SK-N-DZ (cell line): ENCODE measurements around the gene GFM1. TPM values are rescaled to one million over a fixed set of nuclear protein-coding genes. Genes with fewer than 3 reads are reported as not detected.

Experiments
- DNase-seq: peaks from one replicate; pipeline ENCODE4 v3.0.0-alpha.2; 2015; ENCODE audit warnings: low spot score
- polyA plus RNA-seq, 2 experiments: library from polyadenylated mRNA; depleted of rRNA; stranded (reverse); fragments of >200 nt; gene quantifications; 2 replicates each; pipeline ENCODE4 v1.2.3, GENCODE V29; 2014

Gene GFM1
- 34.7 and 56.0 TPM in 2 replicates for polyA plus RNA-seq (2014; cell fraction: cytosol; rRNA removed)
- 64.4 and 85.0 TPM in 2 replicates for polyA plus RNA-seq (2014; cell fraction: nucleus; rRNA removed)

DNA sequence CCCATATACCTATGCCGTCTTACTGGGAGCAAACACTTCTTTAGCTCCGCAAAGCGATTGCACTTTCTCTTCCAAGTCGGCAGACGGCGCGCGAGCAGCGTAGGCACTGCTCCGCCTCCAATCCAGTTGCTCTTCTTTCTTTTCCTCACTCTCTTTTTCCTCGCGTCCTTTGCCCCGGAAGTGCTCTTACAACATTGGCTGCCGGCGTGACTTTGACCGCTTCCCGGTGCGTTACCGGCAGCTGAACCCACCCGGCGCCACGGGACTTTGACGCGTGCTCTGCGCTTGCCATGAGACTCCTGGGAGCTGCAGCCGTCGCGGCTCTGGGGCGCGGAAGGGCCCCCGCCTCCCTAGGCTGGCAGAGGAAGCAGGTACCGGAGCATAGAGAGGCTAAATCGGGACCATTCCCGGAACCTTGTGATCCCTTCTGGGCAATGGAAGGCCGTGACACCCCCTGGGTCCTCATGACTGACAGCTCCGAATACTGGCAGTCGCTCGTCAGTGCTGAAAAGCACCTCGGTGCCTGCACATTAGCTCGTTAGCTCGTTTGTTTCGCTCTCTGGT lies at the start of gene GFM1:
GFM1 (plus strand) TSS at position 183 of the 564 bp plus-strand sequence; CDS start at position 291, 108 bp downstream.
- peak; percentile 99 for DNase-seq

DNA sequence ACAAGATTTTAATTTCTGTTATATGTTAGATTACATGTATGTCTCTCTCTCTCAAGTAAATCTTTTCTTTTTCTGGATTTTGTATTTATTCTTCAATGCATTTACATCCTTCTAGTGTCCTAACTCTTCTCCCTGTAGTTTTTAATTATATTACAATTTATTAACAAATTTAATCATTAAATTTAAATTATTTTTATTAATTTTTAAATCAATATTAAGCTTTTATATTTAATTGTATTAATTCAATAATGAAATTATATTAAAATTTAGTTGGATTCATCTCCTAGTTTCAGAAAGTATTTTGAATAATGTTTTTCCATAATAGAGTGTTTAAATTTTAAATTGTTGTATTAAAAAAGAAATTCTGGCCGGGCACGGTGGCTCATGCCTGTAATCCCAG lies 43.5 kb upstream of the GFM1 start:
- DNase-seq: no peak

DNA sequence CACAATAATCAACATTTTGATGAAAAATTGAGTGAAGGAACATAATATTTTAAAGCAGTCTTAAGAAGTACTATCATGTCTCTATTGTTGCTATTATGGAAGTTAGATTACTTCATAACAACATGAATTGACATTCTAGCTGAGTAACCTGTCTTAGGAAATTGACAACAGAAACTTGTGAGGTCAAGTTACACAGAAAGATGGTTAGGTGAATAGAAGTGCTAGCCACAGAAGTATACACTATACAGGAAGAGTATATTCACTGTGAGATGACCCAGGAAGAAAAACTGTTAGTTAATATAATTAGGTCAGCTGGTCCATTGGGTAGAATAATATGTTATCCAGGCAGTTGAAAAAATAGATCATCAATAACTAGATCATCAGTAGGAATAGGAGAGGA lies 42.1 kb upstream of the GFM1 start:
- no peak for DNase-seq

DNA sequence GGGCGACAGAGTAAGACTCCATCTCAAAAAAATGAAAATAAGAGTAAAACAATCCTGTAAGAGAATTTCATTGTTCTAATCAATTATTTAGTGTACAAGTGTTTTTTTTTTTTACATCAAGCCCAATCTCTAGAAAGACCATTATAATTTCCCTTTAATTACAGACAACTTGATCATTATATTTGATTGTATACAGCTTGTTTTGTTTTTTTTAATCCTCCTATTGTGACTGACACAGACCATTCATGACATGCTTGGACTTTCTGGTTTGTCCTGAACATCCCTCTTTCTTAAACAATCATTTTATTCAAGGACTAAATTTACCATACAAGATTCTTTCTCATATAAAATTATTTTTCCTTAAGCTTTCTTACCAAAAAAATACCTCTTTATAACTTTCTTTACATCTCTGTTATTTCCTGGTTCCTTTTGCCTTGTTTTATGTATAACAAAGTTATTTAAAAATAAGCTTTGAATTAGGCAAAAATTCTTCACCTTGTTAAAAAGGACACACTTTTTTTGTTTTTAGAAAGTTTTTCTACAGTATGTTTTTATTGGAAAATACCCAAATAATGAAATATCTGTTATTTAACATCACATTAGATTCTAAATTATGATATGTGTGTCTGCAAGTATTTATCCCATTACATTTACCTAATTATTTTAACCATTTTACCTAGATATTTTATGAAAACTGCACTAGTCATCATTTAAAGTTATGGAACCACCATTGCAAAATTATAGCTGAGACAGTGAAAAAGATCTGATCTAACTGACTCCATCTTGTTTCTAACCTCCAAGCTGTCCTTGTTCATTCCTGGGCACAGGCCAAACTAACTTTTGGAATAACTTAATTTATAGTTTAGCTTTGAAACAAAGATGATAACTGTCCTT lies 26.1 kb upstream of the GFM1 start:
- no peak for DNase-seq

DNA sequence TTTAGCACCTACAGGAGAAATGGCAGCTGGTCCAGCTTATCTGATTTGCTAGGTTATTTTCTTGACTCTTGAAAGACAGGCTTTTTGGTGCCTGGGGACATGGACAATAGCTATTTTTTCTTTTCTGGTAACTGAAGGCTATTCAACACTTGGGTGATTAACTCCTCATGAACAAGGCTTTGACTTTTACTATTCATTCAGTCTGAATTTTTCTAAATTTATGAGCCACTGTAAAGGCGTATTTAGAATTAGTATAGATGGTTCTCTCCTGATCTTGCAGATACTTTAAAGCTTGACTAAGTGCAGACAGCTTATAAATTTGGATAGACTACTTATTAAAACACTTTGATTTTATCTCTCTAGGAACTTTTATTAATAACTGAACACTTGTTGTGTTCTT lies 18.4 kb upstream of the GFM1 start:
- no peak for DNase-seq

DNA sequence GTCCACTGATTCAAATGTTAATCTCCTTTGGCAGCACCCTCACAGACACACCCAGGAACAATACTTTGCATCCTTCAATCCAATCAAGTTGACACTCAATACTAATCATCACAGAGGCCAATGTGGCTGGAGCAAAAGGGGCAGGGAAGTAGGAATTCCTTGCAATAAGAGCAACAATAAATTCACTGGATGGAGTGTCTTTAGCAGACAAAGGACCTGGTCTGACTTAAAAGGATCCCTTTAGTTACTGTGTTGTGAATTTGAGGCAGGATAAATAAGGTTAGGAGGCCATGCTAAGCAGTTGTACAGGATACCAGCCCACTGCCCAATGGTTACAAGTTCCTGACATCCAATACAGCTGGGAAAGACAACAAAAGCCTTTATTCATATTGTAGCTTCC lies 12.3 kb upstream of the GFM1 start:
- no peak for DNase-seq

DNA sequence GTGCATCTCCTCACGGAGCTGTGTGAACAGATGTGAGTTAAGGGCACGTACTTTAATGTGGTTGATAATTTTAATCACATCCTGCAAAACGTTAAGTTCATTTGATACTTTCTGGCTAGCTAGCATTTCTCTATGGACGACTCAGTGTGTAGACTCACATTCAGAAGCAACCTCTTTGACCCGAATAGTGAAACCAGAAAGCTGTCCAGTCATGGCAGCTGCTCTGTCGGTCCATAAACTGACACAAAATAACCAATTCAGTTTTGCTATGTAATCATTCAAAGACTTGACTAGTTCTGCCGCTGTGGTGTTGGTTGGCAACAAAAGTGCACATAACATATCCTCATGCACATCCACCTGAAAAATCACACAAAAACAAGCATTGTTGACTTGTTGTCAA lies 3.7 kb upstream of the GFM1 start:
- DNase-seq: no peak

DNA sequence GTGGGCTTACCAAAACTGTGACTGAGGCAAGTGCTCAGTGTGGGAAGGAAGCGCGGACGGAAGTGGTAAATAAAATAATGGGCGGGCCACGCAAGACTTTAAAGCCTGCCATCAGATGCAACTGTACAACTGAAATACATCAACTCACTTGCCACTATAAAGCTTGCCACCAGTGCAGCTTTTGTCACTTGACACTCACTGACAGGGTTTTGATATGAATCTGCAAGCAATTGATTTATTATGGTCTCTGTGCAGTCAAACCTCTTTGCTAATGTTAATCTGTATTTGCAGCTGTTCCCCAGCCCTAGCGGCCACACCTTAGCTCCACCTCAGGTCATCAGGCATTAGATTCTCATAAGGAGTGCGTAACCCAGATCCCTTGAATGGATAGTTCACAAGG lies 2.3 kb upstream of the GFM1 start:
- DNase-seq: peak; percentile 22

DNA sequence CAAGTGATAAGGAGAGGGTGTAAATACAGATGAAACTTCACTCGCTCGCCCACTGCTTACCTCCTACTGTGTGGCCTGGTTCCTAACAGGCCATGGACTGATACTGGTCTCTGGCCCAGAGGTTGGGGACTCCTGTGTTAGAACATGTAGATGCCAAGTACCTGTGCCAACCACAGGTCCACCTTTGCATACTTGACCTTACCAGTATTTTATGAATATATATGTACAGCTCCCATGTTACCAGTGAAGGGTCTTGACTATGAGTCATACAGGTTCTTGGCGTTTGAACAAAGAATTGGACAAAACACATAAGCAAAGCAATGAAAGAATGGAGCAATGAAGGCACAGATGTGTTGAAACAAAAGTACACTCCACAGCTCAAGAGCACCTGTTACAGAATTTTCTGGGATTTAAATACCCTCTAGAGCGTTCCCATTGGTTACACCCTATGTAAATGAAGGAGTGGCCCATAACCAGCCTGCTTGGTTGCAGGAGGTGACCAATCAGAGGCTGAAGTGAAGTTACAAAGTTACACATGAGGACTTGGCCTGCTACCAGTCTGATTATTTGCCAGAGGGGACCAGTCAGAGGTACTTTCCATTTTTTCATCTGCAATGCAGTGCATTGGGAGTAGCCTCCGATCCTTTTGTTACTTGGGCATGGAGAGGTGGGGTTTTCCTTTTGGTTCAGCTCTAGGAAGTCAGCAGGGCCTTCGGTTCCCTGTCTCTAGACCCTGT lies 1.7 kb upstream of the GFM1 start:
- no peak for DNase-seq

DNA sequence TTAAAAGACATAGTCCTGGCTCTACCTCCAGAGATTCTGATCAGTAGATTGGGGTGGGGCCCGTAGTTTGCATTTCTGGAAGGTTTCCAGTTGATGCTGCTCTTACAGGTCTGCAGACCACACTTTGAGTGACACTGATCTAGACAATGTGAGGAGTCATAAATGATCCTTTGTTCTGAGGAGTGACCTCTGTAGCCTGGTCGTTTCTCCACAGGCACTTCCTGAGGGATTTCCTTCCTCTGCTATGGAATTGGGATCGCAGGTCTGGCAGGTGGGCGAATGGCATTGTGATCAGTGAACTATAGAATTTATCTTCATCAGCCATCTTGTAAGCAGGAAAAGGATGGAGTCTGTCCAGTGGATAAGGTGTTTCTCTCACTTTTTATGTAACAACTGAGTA lies 5.5 kb downstream of the GFM1 start:
- DNase-seq: no peak

DNA sequence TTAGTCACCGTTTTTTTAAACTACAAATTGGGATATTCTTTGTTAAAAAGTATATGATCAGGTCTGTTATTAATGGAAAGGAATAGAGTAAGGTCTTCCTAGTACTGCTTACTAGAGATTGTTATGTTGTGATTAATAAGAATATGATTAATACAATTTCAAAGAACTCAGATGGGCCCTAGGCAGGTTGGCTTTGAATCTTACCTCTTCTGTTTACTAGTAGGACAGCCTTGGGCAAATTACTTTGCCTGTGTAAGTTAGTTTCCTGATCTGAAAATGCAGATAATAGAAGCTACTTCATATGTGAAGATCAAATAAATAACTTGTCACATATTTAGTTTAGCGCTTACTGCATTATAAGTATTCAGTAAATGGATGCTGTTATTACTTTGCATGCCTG lies 6.9 kb downstream of the GFM1 start:
- DNase-seq: no peak

DNA sequence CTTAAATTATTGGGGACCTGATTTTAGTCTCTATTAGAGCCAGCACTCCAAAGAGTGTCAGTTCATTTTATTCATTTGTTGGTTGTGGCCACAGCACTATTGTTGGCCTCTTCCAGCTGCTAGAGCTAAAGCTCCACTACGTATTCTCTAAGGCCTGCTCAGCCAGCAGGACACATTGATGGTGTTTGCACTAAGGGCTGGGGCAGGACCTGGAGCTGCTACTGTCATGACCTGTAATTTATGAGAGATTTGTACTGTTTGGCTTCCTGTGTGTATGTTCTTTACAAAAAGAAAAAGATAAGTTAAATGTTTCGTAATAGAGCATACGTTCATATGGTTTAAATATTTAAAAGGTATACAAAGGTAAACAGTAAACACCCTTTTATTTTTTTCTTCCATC lies 8.1 kb downstream of the GFM1 start:
- DNase-seq: no peak

DNA sequence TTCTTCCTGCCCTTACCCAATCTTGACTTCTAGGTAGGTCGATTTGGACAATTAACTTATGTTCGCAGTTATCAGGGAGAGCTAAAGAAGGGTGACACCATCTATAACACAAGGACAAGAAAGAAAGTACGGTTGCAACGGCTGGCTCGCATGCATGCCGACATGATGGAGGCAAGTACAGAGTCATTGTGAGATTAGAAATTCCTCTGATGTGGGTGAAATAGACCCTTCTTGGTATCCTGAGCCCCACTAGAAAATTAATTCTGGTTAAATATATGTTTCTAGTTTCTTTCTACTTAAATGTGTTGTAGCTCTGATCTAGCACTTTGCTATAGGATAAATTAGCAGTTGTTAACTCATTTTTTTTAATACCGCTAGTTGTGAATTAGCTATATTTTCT lies 14.6 kb downstream of the GFM1 start:
- no peak for DNase-seq

DNA sequence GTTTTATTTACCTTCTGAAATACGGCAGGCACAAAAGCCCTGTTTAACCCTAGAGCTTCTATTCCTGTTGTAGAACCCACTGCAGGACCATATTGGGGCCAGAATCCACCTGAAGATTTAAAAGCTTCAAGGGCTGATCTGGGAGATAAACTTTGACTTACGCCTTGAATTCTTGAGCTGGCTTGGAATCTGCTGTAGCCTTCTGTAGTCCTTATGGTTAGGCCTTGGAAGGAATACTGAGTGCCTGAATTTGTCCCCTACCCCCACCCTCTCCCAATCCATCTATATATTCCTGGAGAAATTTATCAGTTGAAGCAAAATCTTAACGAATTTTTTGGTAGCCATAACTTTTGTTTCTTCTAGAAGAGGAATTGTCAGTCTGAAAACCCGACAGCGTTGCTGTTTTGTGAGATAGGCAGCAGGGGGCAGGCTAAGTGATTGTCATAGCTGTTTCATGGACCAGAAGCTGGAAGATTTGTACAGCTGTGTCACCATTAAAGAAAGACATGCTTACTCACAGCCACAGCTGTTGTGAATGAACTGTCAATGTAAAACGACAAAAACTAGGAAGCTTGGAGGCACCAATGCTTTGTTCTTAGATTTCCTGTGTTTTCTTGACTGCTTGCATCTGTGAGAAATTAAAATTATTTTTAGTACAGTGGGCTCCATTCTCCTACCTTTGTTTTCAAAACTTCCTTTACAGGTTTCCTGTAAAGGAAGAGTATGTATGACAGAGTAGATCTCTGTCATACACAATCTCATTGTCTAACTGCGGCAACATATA lies 15.3 kb downstream of the GFM1 start:
- peak; percentile 24 for DNase-seq

DNA sequence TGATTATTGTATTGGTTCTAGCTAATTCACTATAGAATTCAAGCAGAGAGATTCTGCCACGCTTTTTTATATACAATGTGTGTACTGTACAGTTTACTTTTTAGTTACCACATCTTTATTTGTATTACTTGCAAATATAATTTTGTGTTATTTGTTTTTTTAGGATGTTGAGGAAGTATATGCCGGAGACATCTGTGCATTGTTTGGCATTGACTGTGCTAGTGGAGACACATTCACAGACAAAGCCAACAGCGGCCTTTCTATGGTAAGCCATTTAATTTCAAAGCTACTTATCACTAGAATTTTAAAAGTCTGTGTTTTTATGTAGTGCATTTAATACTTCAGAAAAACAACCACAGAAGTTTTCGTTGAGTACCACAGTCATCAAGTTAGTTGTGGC lies 16.4 kb downstream of the GFM1 start:
- no peak for DNase-seq

DNA sequence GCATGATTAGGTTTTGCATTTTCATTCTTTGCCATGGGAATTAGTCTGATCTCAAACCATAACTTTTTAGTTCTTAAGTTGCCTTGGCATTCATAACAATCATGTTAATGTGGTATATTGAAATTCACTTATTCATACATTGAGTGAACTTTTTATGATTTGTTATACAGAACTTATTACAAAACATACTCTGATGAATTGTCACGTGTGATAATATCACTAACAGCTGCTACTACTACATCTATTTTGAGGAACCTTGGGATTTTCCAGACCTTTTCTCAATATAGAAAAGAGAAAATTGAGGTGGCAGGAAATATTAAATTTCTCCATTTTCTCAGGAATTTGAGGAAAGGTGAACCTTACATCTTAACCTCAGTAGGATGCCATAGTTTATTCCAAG lies 18.9 kb downstream of the GFM1 start:
- DNase-seq: no peak

DNA sequence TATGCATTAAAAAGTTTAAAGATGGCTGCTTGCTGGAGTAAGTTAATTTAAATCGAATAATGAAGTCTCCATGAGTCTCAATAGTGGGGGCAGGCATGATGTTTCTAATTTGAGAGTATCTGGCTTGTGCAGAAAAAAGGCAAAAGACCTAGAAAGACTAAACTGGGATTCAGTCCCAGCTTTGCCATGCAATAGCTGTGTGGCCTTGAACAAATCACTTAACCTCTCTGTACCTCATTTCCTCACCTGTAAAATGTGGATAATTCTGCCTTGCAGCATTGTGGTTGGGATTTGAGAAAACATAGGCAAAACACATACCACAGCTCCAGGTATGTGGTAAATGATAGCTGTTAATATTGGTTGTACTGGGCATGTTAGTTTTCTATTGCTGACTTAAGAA lies 19.5 kb downstream of the GFM1 start:
- no peak for DNase-seq

DNA sequence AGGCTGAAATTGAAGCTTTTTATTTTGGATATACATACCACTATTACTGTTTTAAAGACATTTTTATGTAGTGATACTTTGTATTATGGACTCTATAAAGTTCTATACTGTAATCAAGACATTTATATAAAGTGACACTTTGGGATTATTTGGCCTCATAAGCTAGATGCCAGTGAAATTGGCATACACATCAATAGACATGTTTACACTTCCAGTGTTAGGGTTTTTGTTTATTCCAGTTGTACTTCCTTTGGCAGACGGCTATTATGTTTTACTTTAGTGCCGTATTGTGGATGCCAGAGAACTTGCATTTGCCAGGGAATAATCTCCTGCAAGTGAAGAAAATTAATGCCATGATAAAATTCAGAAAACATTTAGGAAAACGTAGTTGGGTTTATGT lies 22.1 kb downstream of the GFM1 start:
- DNase-seq: no peak

DNA sequence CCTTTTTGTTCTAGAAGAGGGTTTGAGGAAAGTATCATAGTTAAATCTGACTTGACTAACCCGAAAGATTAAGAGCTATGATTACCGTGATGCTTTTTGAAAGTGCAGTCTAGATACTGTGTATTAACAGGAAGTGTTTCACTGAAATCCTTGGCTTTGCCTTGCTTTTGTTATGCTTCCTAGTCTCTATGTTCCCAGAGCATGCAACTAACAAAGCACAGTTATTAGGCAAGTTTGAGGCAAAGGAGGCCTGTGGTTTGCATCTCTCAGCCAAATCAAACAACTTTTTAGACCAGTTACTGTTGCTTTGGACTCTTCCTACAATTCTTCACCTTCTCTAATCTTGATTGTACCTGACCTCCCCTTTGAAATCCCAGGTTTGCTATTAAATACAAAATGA lies 24.2 kb downstream of the GFM1 start:
- DNase-seq: no peak

DNA sequence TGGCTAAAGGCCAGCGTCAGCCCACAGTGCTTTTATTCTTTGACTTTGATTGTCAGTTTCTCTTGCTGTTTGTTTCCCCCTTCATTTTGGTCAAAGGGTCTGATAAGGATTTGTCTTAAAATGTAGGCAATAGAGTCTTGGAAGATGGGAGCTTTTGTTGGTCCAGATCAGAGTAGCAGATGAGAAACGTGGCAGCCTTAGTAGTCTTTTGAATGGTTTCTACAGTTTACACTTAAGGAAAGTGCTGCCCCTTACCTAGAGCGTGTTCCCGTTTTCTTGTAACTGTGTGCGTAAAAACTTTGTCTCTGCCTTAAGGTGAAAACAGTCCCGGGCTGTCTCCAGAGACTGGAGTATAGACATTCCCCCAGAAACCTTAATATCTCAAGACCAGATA lies 27.5 kb downstream of the GFM1 start:
- DNase-seq: no peak
